Tongue (tissue), 2 donors: ENCODE measurements around the gene ROMO1. TPM values are rescaled to one million over a fixed set of nuclear protein-coding genes. Genes with fewer than 3 reads are reported as not detected.
"Not testable (repeated sequence)": the region's sequence is repeated elsewhere in the genome, so short reads cannot be mapped to it uniquely, and the experiment has no call there.

ENCODE experiments used
- DNase-seq: peaks from one replicate; pipeline ENCODE4 v3.0.0-alpha.2; 2015
- total RNA-seq: library from RNA; depleted of rRNA; stranded (reverse); fragments of >200 nt; gene quantifications from one replicate; pipeline ENCODE4 v1.2.3, GENCODE V29; 2014

Gene ROMO1
- total RNA-seq, 1 donor from 2014 or later = 96.8 TPM

GRCh38 chr20:35711588-35712209 is 12.5 kb downstream of the ROMO1 start:
- no peak for DNase-seq

DNA sequence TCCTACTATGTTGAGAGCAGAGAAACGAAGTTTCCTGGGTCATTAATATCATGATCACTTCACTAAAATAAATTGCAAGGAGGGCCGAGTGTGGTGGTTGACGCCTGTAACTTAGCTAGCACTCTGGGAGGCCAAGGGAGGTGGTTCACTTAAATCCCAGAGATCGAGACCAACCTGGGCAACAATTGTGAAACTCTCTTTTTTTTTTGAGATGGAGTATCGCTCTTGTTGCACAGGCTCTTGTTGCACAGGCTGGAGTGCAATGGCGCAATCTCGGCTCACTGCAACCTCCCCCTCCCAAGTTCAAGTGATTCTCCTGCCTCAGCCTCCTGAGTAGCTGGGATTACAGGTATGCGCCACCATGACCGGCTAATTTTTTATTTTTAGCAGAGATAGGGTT is 13.9 kb downstream of the ROMO1 start:
- not testable (repeated sequence) for DNase-seq

- no peak for DNase-seq
These were observed 14.9 kb downstream of the ROMO1 start for GRCh38 chr20:35714127-35714526.

DNA sequence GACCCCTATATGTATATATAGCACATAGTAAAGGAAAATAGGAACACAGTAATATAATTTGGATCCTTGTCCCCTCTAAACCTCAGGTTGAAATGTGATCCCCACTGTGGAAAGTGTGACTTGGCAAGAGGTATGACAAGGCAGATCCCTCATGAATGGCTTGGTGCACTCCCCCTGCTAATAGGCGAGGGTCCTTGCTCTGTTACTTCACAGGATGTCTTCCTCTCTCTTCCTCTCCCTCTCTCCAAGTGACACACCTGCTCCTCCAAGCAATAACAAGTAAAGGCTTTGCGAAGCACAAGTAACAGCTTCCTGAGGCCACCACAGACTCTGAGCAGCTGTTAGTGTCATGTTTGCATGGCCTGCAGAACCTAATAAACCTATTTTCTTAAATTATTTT is 16.4 kb downstream of the ROMO1 start:
- no peak for DNase-seq

- DNase-seq = no peak
These were observed 17.1 kb downstream of the ROMO1 start for GRCh38 chr20:35716330-35716729.

DNA sequence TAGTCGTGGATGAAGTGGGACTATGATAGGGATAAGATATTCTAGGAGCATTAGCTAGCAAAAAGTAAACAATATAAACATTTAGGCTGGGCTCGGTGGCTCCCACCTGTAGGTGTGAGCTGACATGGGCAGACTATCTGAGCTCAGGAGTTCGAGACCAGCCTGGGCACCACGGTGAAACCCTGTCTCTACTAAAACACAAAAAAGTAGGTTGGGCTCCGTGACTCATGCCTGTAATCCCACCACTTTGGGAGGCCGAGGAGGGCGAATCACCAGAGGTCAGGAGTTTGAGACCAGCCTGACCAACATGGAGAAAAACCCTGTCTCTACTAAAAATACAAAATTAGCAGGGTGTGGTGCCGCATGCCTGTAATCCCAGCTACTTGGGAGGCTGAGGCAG is 19.1 kb downstream of the ROMO1 start:
- not testable (repeated sequence) for DNase-seq

DNA sequence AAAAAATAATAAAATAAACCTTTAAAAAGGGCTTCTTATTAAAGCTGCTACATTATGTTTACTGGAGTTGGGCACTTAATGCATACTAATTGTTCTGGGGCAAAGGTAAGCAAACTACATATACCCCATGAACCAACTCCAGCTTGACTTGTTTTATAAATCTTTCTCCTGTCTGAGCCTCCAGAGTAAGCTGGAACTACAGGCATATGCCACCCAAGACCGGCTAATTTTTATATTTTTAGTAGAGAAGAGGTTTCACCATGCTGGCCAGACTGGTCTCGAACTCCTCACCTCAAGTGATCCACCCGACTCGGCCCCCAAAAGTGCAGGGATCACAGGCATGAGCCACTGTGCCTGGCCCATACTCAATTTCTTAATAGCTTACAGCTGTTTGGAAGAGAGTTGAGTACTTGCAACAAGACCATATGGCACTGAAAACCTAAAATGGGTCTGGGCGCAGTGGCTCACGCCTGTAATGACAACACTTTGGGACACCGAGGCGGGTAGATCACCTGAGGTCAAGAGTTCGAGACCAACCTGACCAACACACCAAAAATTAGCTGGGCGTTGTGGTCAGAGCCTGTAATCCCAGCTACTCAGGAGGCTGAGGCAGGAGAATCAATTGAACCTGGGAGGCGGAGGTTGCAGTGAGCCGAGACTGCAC is 19.9 kb downstream of the ROMO1 start:
- DNase-seq = no peak

GRCh38 chr20:35719717-35720116 is 20.5 kb downstream of the ROMO1 start:
- DNase-seq = no peak

DNA sequence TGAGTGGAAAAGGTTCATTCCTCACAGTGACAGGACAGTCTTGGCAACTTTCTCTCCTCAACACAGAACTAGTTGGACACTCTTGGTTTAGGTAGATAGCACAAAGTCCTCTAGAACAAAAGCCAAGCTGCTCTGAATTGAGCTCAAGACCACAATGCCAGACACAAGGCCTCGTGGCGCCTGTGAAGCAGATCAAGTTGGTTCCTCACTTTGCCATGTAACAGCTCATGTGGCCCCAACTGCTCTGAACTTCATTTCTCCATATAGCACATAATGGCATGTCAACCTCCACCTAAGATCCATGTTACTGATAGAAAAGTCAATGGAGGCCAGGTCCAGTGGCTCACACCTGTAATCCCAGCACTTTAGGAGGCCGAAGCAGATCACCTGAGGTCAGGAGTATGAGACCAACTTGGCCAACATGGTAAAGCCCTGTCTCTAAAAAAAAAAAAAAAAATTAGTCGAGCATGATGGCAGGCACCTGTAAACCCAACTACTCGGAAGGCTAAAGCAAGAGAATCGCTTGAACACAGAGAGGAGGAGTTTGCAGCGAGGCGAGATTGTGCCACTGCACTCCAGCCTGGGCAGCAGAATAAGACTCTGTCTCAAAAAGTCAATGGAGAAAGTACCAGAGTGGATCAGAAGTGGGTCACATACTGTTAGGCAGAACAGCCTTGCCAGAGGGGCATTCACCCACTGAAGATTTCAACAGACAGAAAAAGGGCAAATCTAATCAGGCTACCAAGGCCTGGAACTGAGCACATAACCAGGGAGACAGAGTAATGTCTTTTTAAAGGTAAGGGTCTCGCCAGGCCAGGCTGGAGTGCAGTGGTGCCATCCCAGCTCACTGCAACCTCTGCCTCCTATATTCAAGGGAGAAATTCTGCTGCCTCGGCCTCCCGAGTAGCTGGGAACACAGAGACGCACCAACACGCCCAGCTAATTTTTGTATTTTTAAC is 21.2 kb downstream of the ROMO1 start:
- no peak for DNase-seq

- DNase-seq = no peak
These were observed 22.0 kb downstream of the ROMO1 start for GRCh38 chr20:35721219-35721618.

GRCh38 chr20:35721621-35722020 is 22.4 kb downstream of the ROMO1 start:
- no peak for DNase-seq

GRCh38 chr20:35723275-35723639 is 24.1 kb downstream of the ROMO1 start:
- DNase-seq = not testable (repeated sequence)

GRCh38 chr20:35723652-35724320 is 24.6 kb downstream of the ROMO1 start:
- not testable (repeated sequence) for DNase-seq

DNA sequence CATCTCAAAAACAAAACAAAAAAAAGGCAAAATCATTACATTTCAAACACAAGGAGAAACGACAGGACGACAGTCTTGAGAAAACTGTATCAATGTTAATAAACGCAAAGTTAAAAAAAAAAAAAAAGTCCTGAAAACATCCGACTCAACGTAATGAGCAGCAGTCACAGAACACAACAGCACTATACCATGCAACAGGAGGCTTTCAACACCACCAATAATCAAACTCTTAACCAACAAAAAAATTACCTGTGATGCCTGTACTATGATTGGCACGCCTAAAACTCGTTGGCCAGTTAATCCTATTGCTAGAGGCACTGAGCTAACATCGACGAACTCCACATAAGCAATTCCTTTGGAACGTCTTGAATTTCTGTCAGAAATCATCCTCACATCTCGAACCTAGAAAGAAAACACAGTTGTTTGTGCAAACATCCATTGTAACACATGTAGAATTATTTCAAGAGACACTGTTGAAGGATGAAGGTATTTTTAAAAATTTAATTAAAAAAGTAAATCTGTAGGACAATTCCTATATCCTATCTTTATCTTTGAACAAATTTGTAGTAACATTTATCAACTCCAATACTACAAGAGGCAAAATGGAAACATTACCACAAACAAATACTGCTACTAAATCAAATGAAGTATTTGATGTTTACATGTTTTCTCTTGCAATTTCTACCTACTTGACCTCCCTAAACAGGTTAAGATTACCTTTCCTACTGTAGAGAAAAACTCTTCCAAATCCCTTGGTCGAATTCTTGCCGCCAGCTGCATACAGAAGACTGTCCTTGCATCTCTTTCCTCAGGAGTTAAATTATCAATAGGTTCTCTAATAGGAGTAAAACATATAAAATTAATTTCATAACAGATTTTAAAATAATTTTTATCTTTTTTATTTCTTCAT is 25.4 kb downstream of the ROMO1 start:
- DNase-seq = no peak

GRCh38 chr20:35726842-35727711 is 27.9 kb downstream of the ROMO1 start:
- no peak for DNase-seq

- no peak for DNase-seq
These were observed 30.1 kb downstream of the ROMO1 start for GRCh38 chr20:35729283-35729807.

DNA sequence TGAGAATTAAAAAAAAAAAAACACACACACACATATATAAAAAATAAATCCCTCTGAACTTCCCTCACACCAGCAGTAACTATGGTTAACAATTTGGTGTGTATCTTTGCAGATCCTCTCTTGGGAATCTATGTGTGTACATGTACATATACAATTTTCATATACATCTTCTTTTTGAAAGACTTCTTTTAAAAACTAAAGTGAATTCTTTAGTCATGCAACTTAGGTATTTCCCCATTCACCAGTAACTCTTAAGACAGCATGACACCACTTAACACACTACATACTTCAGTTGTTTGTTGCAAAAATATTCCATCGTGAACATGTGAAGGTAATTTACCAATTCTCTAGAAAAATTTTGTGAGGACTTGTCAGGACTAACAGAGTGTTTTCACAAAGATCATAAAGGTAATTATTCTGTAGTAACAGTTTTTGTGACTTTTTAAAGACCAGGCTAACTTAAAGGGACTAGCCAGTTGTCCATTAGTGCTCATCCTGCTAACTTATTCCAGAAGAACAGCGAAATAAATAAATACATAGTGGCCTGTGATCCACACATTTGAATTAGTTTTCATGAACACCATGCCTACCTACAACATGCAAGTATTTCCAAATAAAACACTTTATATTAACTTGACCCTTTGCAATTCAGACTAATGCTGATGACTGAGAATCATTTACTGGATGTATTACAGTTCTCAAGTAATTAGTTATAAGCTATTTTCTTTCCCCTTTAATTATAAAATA is 30.8 kb downstream of the ROMO1 start:
- no peak for DNase-seq

- DNase-seq = no peak
These were observed 31.6 kb downstream of the ROMO1 start for GRCh38 chr20:35730583-35731468.

DNA sequence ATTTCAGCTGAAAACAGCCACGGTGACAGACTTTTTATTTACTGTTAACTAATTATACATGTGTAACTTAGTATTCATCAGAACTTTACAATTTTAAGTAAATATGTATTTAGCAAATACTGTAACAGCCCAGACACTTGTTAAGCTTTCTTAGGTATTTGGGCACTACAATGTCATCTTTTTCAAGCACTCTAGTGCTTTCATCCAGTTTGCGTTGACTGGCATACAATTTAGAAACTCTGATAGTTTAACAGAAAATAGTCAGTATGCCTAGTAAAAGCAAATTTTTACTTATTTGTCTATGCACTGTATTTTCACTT is 32.2 kb downstream of the ROMO1 start:
- no peak for DNase-seq
